ENCODE results near the gene CACNA1A.
"Not testable (repeated sequence)": the region's sequence is repeated elsewhere in the genome, so short reads cannot be mapped to it uniquely, and the experiment has no call there.

The CACNA1A gene

GRCh38 chr19:13541554-13541953 is 35.3 kb upstream of the CACNA1A start:
- H3K27ac Mint-ChIP-seq = no peak overlapping the region
- no peaks in the 10 kb centered on the region for H3K4me1 Mint-ChIP-seq

DNA sequence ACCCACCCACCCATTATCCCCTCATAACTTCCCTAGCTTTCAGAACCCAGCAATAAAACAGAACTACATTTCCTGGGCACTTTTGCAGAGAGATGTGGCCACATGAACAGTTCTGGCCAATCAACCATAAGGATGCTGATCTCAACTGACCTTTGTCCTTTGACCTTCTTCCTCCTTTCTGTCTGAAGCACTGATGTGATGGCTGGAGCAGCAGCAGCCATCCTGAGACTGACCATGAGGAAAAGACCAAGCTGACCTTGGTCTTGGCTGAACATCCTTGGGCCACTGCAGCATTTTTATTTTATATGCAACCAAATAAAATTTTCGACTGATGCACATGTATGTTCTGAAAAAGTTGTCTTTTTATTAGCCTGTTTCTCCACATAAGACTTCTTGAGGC is 33.1 kb upstream of the CACNA1A start:
- Mint-ChIP-seq H3K4me3 (no peak overlapping the region), H3K4me1 (no peaks in the 10 kb centered on the region), H3K36me3 (ENCODE audit: low read depth) (no peaks in the 10 kb centered on the region), H3K27ac (no peak overlapping the region), H3K9me3 (peaks cover 2% of the 10 kb centered on the region), H3K27me3 (ENCODE audit: low read depth) (no peaks in the 10 kb centered on the region)
- TF ChIP-seq CTCF (IDR thresholded peaks at IDR 0.05; ENCODE audit: unreplicated experiment in 3 of 3) = no peak

More at GRCh38 chr19:13541554-13541953, 35.3 kb upstream of the CACNA1A start:
- Mint-ChIP-seq H3K9me3 (peaks cover 2% of the 10 kb centered on the region), H3K36me3 (ENCODE audit: low read depth) (no peaks in the 10 kb centered on the region), H3K4me3 (no peak overlapping the region), H3K27me3 (ENCODE audit: low read depth) (no peaks in the 10 kb centered on the region)
- TF ChIP-seq CTCF (IDR thresholded peaks at IDR 0.05; ENCODE audit: unreplicated experiment in 3 of 3) = no peak

DNA sequence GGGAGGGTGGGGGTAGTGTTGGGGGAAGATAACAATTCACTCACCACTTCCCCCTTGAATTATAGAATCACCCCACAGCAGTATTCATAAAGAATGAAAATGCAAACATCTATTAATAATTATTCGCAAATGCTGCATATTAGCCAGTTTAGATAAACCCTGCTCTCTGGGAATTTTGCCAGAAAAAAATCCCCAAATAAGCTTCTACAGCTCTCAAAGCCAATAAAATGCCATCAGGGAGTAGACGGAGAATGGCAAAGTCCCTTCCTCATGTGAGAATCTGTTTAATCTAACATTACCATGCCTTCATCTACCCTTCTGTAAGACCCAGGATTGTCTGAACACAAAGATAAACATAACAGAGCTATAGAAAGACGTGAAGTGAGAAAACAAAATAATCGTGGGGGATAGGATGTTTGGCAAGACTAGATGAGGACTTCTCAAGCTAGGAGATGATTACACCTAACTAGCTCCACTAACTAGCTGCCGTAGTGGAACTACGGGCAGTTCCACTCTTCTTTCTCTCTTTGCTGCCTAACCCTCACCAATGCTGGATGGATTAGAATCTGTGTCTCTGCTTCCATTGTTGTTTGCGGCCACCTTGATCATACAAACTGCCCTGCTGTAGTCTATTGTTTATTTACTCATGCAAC is 32.4 kb upstream of the CACNA1A start:
- peaks cover 2% of the 10 kb centered on the region for H3K9me3 Mint-ChIP-seq
- H3K4me3 Mint-ChIP-seq = no peak overlapping the region
- H3K4me1 Mint-ChIP-seq = no peaks in the 10 kb centered on the region
- TF ChIP-seq CTCF (IDR thresholded peaks at IDR 0.05; ENCODE audit: unreplicated experiment in 3 of 3) = no peak
- no peaks in the 10 kb centered on the region for H3K27me3 Mint-ChIP-seq (ENCODE audit: low read depth)
- no peak overlapping the region for H3K27ac Mint-ChIP-seq
- H3K36me3 Mint-ChIP-seq (ENCODE audit: low read depth) = no peaks in the 10 kb centered on the region

DNA sequence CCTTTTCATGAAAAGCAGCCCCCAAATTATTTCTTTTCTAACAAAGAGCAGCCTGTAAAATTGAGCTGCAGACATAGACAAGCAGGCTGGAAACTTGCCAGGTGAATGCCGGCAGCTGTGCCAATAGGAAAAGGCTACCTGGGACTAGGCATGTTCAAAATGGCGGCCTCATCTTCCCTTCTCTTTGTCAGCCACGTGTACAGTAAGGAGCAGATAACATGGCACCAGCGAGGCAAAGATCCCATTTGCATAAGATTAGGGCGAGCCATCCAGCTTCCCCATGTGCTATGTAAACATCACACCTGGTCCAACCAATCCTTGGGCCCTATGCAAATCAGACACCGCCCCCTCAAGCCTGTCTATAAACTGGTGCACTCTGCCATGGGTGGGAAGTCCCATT is 31.2 kb upstream of the CACNA1A start:
- Mint-ChIP-seq H3K36me3 (ENCODE audit: low read depth) (no peaks in the 10 kb centered on the region), H3K9me3 (peaks cover 2% of the 10 kb centered on the region), H3K27me3 (ENCODE audit: low read depth) (no peaks in the 10 kb centered on the region), H3K4me3 (no peak overlapping the region), H3K27ac (no peak overlapping the region), H3K4me1 (no peaks in the 10 kb centered on the region)
- TF ChIP-seq CTCF (IDR thresholded peaks at IDR 0.05; ENCODE audit: unreplicated experiment in 3 of 3) = no peak

DNA sequence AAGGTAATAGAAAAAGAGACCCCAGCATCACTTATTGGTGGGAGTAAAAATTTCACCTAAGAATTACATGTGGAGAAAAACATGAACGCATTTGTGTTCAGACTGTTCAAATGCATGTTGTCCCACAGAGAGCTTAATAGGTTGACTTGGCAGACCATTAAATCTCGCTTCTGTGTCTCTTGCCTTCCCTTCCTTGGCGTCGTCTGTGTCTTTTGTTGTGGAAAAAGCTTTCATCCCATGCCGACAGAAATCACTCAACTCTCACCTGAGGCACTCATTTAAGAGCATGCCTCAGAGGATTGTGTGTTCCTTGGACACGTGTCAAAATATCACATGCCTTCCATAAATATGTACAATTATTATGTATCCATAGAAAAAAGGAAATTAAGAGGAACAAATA is 24.4 kb upstream of the CACNA1A start:
- Mint-ChIP-seq H3K4me3 (no peak overlapping the region), H3K9me3 (no peaks in the 10 kb centered on the region), H3K27ac (no peak overlapping the region), H3K27me3 (ENCODE audit: low read depth) (peaks cover 11% of the 10 kb centered on the region), H3K4me1 (no peaks in the 10 kb centered on the region), H3K36me3 (ENCODE audit: low read depth) (no peaks in the 10 kb centered on the region)
- TF ChIP-seq CTCF (IDR thresholded peaks at IDR 0.05; ENCODE audit: unreplicated experiment in 3 of 3) = no peak

DNA sequence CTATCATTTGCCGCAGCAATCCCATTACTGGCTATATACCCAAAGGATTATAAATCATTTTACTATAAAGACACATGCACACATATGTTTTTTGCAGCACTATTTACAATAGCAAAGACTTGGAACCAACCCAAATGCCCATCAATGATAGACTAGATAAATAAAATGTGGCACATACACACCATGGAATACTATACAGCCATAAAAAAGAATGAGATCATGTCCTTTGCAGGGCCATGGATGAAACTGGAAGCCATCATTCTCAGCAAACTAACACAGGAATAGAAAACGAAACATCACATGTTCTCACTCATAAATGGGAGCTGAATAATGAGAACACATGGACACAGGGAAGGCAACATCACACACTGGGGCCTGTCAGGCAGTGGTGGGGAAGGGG is 23.4 kb upstream of the CACNA1A start:
- H3K4me1 Mint-ChIP-seq; H3K36me3 Mint-ChIP-seq (ENCODE audit: low read depth); H3K27ac Mint-ChIP-seq; H3K9me3 Mint-ChIP-seq; H3K4me3 Mint-ChIP-seq: not testable (repeated sequence)
- H3K27me3 Mint-ChIP-seq (ENCODE audit: low read depth) = peaks cover 19% of the 10 kb centered on the region
